BJ (cell line): ENCODE measurements around the gene CAAP1. TPM values are rescaled to one million over a fixed set of nuclear protein-coding genes. Genes with fewer than 3 reads are reported as not detected.

Source experiments
- CTCF ChIA-PET: fragments of 350-600 bp; formaldehyde crosslinking; extraction: SDS; loops from one replicate; lab custom pipeline; 2021; ENCODE audit warnings: antibody characterized with exemption, inconsistent platforms; lab: Yijun Ruan, JAX
- POLR2A ChIA-PET: fragments of 300-600 bp; sonication (Branson Sonifier 250); formaldehyde crosslinking; extraction: SDS; loops from one replicate; lab custom pipeline; 2021; ENCODE audit warnings: antibody characterized with exemption; lab: Charles Lee
- DNase-seq: peaks from one replicate; pipeline ENCODE4 v3.0.0-alpha.2; 2011; ENCODE audit warnings: low read depth
- H3K27me3 ChIP-seq: 2 replicates; pipeline ENCODE4 v1.6.0; 2011; ENCODE audit warnings: low read length; ENCODE audit not compliant: control insufficient read depth, insufficient read depth
- H3K36me3 ChIP-seq: 2 replicates; pipeline ENCODE4 v1.5.1; 2011; ENCODE audit warnings: low read length; ENCODE audit not compliant: control insufficient read depth, insufficient read depth
- H3K4me3 ChIP-seq: 2 replicates; pipeline ENCODE4 v1.5.1; 2011; ENCODE audit warnings: low read depth, mild to moderate bottlenecking, control low read depth, low read length
- polyA plus RNA-seq: library from polyadenylated mRNA; depleted of rRNA; stranded (reverse); fragments of >200 nt; gene quantifications from 2 replicates; pipeline ENCODE4 v1.2.3, GENCODE V29; 2011
- TF ChIP-seq, protein P1 (sequence below): IDR thresholded peaks from 2 replicates; pipeline ENCODE4 v1.5.1; 2011; ENCODE audit warnings: low read depth, mild to moderate bottlenecking, control low read depth, inconsistent platforms, low read length, moderate library complexity; ENCODE audit not compliant: insufficient read depth

The CAAP1 gene
- polyA plus RNA-seq, 1 experiment = 5.2 TPM

DNA sequence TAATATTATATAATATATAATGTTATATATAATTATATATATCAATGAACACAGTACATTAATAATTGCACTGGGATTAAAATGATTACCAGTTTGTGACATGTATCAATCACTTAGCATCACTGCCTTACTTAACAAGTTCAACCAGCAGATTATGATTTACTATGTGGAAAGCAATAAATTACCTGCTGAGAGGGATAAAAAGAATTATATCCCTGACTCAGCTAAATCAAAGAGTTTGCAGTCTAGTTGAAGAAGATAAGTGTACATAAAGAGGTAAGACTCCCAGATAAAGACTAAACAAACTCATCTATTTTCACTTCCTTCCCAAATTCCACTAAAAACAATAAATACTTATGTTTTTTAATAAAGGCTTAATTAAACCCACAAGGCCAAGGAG, 43.2 kb upstream of the CAAP1 start:
- CTCF ChIA-PET = no interaction called here
- Histone ChIP-seq H3K4me3 (no peak overlapping the region), H3K36me3 (no peaks in the 10 kb centered on the region), H3K27me3 (no peaks in the 10 kb centered on the region)
- TF ChIP-seq, protein P1, sequence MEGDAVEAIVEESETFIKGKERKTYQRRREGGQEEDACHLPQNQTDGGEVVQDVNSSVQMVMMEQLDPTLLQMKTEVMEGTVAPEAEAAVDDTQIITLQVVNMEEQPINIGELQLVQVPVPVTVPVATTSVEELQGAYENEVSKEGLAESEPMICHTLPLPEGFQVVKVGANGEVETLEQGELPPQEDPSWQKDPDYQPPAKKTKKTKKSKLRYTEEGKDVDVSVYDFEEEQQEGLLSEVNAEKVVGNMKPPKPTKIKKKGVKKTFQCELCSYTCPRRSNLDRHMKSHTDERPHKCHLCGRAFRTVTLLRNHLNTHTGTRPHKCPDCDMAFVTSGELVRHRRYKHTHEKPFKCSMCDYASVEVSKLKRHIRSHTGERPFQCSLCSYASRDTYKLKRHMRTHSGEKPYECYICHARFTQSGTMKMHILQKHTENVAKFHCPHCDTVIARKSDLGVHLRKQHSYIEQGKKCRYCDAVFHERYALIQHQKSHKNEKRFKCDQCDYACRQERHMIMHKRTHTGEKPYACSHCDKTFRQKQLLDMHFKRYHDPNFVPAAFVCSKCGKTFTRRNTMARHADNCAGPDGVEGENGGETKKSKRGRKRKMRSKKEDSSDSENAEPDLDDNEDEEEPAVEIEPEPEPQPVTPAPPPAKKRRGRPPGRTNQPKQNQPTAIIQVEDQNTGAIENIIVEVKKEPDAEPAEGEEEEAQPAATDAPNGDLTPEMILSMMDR = no peak
- DNase-seq = no peak
- POLR2A ChIA-PET = no interaction called here

DNA sequence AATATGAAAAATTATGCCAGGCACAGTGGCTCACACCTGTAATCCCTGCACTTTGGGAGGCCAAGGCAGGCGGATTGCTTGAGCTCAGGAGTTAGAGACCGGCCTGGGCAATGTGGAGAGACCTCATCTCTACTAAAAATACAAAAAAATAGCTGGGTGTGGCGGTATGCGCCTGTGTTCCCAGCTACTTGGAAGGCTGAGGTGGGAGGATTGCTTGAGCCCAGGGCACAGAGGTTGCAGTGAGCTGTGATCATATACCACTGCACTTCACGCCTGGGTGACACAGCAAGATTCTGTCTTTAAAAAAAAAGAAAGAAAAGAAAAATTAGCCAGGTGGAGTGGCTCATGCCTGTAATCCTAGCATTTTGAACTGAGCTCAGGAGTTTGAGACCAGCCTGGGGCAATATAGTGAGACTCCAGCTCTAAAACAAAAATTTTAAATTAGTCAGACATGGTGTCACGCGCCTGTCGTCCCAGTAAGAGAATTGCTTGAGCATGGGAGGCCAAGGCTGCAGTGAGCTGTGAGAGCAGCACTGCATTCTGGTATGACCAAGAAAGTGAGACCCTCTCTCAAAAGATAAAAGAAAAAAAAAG, 36.4 kb upstream of the CAAP1 start:
- TF ChIP-seq, protein P1 = no peak
- Histone ChIP-seq H3K36me3 (no peaks in the 10 kb centered on the region; the same call in 1 of the 2 replicates), H3K4me3 (no peak overlapping the region), H3K27me3 (no peaks in the 10 kb centered on the region)
- ChIA-PET CTCF (no interaction called here), POLR2A (no interaction called here)
- DNase-seq = no peak

DNA sequence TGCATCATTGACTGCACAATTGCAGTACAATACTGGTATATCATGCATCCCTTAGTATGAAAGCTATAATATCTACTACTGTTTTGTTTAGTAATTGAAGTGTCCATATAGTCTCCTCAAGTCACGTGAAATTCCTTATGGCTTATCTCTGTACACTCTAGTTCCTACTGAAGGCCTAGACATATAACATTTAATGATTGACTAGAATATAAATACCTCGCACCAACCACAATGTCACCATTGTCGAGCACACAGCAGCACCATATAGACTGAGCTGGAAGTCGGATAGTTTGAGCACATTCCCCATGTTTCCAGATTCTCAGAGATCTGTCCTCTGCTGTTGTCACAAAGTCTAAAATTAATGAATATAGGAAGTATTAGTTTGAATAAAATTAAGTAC, 33.0 kb upstream of the CAAP1 start:
- TF ChIP-seq, protein P1 = no peak
- Histone ChIP-seq H3K36me3 (no peaks in the 10 kb centered on the region; the same call in none of the 2 replicates), H3K27me3 (no peaks in the 10 kb centered on the region), H3K4me3 (no peak overlapping the region)
- no peak for DNase-seq
- CTCF ChIA-PET = no interaction called here
- POLR2A ChIA-PET = no interaction called here

DNA sequence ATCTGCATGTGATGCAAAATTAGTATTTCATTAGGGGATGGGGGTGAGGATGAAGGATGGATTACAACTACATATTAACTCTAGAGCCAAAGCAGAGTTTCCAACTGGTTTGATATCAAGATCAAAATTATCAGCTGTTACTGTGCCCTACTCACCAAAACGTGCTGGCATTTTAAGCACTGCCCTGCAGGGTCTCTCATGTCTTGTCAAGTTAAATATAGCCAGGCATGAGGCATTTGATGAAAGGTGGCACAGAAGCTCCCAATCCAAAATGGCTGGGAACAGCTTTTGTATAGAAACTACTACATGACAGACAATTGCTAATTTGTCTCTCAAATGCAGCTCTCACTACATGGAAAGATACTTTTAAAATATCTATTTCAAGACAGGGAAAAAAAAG, 27.1 kb upstream of the CAAP1 start:
- Histone ChIP-seq H3K4me3 (no peak overlapping the region), H3K36me3 (peaks cover 4% of the 10 kb centered on the region), H3K27me3 (no peaks in the 10 kb centered on the region)
- ChIA-PET POLR2A (no interaction called here), CTCF (interaction anchor here (0.6 kb wide), 1 partner anchor 79 kb away, joined by 3 read pairs; no protein-coding TSS in a partner anchor)
- no peak for DNase-seq
- TF ChIP-seq, protein P1 = no peak

DNA sequence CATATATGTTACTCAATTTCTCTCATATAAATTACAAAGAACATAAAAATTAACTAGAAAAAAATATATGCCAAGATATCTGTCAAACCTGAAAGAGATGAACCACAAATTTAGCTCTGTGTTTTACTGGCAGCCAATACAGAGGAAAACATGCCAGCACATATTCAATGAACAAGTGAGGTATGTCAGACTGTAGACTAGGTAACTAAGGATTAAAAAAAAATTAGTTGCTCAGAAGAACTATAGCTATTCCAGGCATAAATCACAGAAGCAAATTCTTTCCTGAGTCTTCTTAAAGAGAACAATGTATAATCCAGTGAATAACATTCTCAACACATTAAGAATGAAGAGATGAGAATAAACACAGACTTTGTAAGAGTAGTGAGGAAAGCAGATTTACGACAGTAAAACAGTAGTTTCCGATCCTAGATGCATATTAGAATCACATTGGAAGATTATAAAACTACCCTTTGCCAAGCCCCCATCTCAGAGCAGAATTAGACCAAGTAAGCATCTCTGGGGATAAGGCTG, 20.6 kb upstream of the CAAP1 start:
- no peak for DNase-seq
- Histone ChIP-seq H3K27me3 (no peaks in the 10 kb centered on the region), H3K4me3 (no peak overlapping the region), H3K36me3 (peaks cover 2% of the 10 kb centered on the region; the same call in 1 of the 2 replicates)
- ChIA-PET CTCF (interaction anchor here (1.3 kb wide), 1 partner anchor 18 kb away, joined by 3 read pairs; no protein-coding TSS in a partner anchor), POLR2A (no interaction called here)
- TF ChIP-seq, protein P1 = no peak
